ENCODE measurements around the gene ABCB8.
A peak's percentile ranks its signal among the peaks of the same experiment; 100 is the strongest.
"Not testable (repeated sequence)": the region's sequence is repeated elsewhere in the genome, so short reads cannot be mapped to it uniquely, and the experiment has no call there.

The ABCB8 gene

DNA sequence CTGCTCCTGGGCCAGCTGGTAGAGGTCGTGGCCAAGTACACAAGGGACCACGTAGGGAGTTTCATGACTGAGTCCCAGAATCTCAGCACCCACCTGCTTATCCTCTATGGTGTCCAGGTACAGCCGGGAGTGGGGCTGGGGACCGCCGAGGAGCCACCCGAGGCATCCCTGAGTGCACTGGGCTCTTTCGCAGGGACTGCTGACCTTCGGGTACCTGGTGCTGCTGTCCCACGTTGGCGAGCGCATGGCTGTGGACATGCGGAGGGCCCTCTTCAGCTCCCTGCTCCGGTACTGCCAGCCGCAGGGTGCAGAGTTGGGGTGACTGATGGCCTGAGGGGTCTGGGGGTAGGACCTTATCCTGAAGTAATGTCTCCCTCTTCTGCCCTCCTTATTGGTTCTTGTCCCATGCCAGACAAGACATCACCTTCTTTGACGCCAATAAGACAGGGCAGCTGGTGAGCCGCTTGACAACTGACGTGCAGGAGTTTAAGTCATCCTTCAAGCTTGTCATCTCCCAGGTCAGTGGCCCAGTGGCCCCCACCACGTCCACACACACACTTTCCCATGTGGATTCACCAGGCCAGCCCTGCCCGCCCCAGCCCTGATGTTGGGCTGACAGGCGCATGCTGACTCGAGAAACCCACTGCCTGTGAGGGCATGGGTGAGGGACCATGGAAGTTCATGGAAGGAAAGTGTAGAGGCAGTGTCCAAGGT, 6.2 kb downstream of the ABCB8 start:
- DNase-seq (ENCODE audit: low read depth in 3 of 3), result no peak

GRCh38 chr7:151035026-151035717, 6.9 kb downstream of the ABCB8 start:
- DNase-seq (ENCODE audit: low read depth in 3 of 3), result no peak

- no peak for DNase-seq (ENCODE audit: low read depth in 3 of 3)
These were observed 7.7 kb downstream of the ABCB8 start for GRCh38 chr7:151035902-151036301.

- DNase-seq (ENCODE audit: low read depth in 3 of 3), result peak; percentile 52 to 63 (median 60)
These were observed 10.9 kb downstream of the ABCB8 start for GRCh38 chr7:151038951-151039849.

GRCh38 chr7:151039850-151040548, 11.7 kb downstream of the ABCB8 start:
- no peak for DNase-seq (ENCODE audit: low read depth in 3 of 3)

DNA sequence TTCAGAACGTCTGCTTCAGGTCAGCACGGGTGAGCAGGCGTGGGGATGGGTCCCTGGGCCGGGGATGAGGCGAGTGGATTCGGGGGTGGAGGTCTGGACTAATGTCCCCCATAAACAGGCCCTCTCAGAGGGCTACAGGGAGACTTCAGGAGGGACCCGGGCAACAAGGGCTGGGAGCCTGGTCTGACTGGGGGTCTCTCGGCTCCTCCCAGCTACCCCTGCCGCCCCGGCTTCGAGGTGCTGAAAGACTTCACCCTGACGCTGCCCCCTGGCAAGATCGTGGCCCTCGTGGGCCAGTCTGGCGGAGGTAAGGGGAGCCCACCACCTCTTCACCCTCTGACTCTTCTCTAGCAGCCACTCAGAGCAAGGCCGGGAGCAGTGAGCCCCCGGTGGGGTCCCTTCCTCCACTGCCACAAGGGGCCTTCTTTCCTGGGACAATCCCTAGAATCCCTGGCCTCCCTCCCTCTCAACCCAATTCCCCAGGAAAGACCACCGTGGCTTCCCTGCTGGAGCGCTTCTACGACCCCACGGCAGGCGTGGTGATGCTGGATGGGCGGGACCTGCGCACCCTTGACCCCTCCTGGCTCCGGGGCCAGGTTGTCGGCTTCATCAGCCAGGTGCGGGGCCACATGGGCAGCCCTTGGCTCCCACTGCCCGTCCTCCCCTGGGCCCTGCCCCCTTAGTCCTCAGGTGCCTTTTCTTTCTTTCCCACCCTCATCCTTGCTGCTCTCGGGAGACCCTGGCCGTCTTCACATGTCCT, 12.5 kb downstream of the ABCB8 start:
- no peak for DNase-seq (ENCODE audit: low read depth in 3 of 3)

- DNase-seq (ENCODE audit: low read depth in 3 of 3), result not testable (repeated sequence)
These were observed 15.2 kb downstream of the ABCB8 start for GRCh38 chr7:151043449-151043848.

- no peak for DNase-seq (ENCODE audit: low read depth in 3 of 3)
These were observed 15.7 kb downstream of the ABCB8 start for GRCh38 chr7:151043959-151044358.

GRCh38 chr7:151045262-151045661, 17.0 kb downstream of the ABCB8 start:
- DNase-seq (ENCODE audit: low read depth in 3 of 3), result no peak

DNA sequence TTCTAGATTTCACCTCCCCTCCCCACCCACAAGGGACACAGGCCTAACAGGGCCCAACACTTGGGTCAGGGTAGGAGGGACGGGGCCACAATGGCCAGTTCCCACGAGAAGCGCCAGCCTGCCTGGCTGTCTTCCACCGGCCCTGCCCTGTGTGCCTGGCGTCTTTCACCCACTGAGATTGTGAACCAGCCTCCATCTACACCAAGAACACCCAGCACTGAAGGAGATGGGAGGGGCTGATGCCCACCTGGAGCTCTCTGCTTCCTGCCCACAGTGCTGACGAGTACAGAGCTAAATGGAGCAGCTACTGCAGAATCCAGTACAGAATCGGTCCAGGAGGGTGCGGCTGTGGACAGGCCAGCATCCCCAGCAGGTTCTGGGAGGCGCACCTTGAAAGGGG, 17.7 kb downstream of the ABCB8 start:
- no peak for DNase-seq (ENCODE audit: low read depth in 3 of 3)

GRCh38 chr7:151046603-151047573, 18.6 kb downstream of the ABCB8 start:
- DNase-seq (ENCODE audit: low read depth in 3 of 3), result no peak

DNA sequence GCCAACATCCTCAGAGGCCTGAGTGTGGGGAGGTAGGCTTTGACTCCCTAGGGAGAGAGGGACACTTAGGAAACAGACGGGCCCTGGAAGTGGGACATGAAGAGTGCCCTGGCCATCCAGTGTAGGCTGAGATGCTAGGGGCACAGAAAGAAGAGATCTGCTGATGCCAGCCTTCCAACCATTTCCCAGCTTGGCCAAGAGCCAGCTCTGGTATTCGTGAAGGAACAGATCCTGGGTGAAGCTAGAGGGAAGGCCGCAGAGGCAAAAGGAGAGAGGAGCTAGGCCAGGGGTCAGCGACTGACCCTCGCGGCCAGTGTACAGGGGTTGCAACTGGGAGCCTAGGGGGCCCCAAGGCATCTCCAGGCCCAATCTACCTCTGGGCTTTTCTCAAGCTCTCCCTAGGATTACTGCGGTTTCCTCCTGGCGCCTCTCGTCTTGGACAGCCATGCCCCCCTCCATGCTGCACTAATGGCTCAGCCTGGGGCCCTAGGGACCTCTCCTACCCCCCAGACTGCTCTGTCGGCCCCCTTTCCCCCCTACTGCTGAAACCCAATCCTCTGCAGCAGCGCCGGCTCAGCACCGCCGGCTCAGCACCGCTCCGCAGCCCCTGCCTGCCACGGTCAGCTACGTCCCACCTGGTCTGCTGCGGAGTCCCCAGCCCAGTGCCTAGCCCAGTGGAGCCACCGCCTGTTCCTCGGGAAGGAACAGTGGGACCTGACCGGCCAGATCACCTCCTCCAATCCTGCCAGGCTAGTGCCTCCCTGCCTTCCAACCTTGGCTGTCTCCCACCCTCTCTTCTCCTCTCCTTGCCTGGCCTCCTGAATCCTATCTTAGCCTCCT, 19.9 kb downstream of the ABCB8 start, which contains the start of gene ASIC3:
ASIC3 (plus strand) TSS at position 556 of the 840 bp plus-strand sequence. CDS start 355 bp downstream, outside the sequence.
- DNase-seq (ENCODE audit: low read depth in 3 of 3), result no peak

- DNase-seq (ENCODE audit: low read depth in 3 of 3), result no peak
These were observed 20.7 kb downstream of the ABCB8 start for GRCh38 chr7:151048911-151049463.

DNA sequence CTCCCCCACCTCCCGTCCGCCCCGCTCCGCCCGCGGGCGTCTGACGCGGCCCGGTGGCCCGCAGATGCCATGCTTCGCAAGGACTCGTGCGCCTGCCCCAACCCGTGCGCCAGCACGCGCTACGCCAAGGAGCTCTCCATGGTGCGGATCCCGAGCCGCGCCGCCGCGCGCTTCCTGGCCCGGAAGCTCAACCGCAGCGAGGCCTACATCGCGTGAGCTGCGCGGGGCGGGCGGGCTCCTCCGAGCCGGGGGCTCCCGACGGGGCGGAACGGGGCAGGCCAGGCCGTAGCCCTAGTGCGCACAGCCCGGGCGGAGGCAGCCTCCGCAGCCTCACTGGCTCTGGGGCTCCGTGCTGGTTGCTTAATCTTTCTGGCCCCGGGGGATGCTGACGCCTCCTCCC, 22.9 kb downstream of the ABCB8 start:
- DNase-seq (ENCODE audit: low read depth in 3 of 3), result peak in 2 of 3 experiments; percentile 10 to 13

GRCh38 chr7:151053096-151053495, 24.8 kb downstream of the ABCB8 start:
- no peak for DNase-seq (ENCODE audit: low read depth in 3 of 3)

- no peak for DNase-seq (ENCODE audit: low read depth in 3 of 3)
These were observed 25.5 kb downstream of the ABCB8 start for GRCh38 chr7:151053751-151054150.

GRCh38 chr7:151056283-151056665, 28.0 kb downstream of the ABCB8 start:
- no peak for DNase-seq (ENCODE audit: low read depth in 3 of 3)
